GM12875 (cell line): ENCODE data around the gene KCNIP1.

Source experiments
- H3K4me3 ChIP-seq: one replicate; pipeline ENCODE4 v1.5.1; 2011; ENCODE audit warnings: low read depth, low read length, control low read depth
- TF ChIP-seq, protein P1 (sequence below): IDR thresholded peaks from 2 replicates; pipeline ENCODE4 v1.5.1; 2011; ENCODE audit warnings: low read depth, mild to moderate bottlenecking, control low read depth, inconsistent platforms, low read length, moderate library complexity, borderline replicate concordance; ENCODE audit not compliant: insufficient read depth

Gene KCNIP1

DNA sequence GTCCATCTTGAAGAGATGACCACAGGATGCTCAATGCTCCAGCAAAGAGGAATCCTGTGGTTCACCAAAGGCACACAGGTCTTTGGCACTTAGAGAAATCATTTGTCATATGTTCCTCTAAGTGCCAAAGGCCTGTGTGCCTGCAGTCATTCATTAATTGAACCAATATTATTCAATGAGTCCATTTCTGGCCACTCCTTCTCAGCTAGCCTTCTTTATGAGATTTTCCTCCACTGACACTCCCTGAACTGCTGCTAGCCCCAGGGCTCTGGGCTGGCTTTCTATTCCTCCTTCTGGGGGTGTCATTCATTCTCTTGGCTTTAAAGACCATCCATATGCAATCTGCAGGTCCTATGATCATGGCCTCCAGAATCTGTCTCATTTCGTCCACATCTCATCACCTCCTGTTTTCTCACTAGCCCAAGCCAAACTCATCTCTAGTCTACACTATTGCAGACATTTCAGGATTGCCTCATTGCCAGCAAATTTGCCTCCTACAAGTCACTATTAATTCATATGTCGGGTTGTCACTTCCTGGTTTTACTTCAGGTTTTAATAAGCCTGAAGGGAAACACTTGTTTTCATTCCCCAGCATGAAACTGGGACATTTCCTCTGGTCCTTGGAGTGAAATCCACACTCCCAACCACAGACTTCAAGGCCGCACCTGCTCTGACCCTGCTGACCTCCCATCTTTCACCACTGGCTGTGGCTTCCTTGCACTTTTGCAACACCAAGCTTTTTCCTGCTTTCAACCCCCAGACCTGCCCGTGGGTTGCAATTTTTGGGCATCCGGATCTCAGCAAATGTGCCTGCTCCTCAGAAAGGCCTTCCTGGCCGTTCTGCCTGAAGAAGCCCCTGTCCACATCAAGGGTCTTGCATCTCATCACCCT, 35.1 kb downstream of the KCNIP1 start:
- no peak overlapping the region for H3K4me3 ChIP-seq
- TF ChIP-seq, protein P1, sequence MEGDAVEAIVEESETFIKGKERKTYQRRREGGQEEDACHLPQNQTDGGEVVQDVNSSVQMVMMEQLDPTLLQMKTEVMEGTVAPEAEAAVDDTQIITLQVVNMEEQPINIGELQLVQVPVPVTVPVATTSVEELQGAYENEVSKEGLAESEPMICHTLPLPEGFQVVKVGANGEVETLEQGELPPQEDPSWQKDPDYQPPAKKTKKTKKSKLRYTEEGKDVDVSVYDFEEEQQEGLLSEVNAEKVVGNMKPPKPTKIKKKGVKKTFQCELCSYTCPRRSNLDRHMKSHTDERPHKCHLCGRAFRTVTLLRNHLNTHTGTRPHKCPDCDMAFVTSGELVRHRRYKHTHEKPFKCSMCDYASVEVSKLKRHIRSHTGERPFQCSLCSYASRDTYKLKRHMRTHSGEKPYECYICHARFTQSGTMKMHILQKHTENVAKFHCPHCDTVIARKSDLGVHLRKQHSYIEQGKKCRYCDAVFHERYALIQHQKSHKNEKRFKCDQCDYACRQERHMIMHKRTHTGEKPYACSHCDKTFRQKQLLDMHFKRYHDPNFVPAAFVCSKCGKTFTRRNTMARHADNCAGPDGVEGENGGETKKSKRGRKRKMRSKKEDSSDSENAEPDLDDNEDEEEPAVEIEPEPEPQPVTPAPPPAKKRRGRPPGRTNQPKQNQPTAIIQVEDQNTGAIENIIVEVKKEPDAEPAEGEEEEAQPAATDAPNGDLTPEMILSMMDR: no peak

DNA sequence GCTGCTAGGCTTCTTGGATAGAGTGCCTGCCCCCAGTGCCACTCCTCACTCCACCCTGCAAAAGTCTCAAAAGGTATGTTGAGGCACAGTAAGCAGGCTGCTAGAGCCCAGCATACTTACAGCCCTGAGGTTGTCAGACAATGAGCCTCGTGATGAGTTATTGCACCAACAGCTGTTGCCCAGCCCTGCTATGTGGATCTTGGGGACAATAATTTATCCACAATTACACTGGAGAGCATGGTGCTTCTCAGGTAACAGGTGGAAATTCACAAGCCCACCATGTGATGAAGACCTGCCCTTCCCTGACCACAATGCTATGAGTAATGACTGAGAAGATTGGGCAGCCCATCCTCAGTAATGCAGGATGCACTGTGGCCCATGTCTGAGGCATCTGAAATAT, 36.5 kb downstream of the KCNIP1 start:
- no peak overlapping the region for H3K4me3 ChIP-seq
- TF ChIP-seq, protein P1: no peak

DNA sequence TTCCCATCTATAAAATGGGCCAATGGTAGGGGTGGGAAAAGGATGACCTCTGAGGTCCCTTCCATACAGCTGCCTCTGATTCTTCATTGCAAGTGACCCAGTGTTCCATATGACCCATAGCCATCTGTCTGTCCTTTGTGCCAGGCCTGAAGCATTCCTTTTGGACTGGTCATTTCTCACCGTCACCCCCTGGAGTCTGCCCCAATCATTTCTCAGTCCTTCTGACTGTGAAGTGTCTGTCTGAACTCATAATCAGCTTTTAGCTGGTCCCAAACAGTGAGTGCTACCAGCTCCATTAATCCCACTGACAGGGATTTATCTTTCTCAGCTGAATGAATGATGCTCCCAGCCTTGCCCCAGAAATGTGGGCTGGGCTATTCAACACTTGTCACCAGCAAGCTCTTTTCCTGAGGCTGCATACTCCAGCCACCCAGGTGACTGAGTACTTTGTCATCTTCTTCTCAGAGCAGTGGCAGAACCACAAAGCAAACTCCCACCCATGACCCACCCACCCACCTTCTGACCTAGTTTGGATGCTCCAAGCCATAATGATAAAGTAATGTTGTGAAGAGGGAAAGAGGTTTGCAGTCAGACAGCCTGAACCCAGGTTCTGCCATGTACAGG, 37.4 kb downstream of the KCNIP1 start:
- H3K4me3 ChIP-seq: no peak overlapping the region
- TF ChIP-seq, protein P1: no peak

DNA sequence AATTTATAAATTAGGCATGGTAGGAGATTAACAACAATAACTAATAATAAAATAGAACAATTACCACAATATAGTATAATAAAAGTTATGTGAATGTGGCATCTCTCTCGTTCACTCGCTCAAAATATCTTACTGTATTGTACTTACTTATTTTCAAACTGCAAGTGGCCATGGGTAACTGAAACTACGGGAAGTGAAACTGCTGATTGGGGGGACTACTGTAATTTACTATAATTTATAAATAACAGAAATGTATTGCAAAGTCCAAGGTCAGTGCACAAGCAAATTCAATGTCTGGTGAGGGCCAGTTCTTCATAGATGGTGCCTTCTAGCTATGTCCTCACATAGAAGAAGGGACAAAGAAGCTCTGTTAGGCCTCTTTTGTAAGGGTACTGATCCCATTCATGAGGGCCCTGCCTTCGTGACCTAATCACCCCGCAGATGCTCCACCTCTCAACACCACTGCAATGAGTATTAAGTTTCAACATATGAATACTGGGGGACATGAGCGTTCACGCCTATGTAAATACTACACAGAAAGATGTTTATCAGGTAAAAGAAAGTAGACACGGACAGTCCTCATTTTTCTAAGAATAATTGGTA, 39.0 kb downstream of the KCNIP1 start:
- TF ChIP-seq, protein P1: no peak
- H3K4me3 ChIP-seq: no peak overlapping the region

DNA sequence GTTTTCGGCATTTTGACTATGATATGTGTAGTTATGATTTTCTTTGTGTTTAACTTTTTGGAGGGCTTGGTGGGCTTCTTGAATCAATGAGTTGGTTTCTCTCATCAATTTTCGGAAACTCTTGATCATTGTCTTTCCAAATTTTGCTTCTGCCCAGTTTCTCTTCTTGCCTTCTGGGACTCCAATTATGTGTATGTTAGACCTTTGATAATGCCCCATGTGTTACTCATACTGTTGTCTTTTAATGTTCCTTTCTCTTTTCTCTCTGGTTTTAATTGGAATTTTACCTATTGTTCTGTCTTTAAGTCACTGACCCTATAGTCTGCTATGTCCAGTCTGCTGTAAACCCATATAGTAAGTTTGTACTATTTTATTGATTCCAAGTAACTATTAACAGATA, 41.5 kb downstream of the KCNIP1 start:
- TF ChIP-seq, protein P1: no peak
- H3K4me3 ChIP-seq: no peak overlapping the region

DNA sequence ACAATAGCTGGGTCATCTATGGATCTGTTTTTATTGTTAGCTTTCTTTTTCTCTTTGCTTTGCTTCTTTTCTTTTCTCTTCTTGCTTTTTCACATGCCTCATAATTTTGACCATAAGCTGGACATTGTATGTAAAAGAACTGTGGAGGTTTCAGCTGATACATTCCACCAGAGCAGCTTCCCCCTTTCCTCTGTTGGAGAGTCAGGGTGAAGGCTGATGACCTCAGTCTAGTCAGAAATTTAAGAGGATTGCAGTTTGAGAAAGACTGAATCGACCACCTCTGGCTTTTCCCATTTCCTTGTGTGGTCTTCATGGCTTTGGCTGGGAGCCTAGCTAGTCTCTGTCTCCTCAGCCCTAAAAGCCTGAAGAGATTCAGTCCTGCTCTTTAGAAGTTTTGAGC, 42.0 kb downstream of the KCNIP1 start:
- no peak overlapping the region for H3K4me3 ChIP-seq
- TF ChIP-seq, protein P1: no peak
